HepG2 (cell line): Measurements from ENCODE around the gene POGLUT2. TPM values are rescaled to one million over a fixed set of nuclear protein-coding genes. Genes with fewer than 3 reads are reported as not detected.

Experiments used
- ATAC-seq: fragments of 200-7000 bp; cut with Tn5 transposase; 3 replicates; pipeline ENCODE4 v1.9.1; 2020; ENCODE audit warnings: mild to moderate bottlenecking, moderate library complexity
- BruUV-seq: library from RNA; stranded (reverse); fragments of 400-500 nt; replicated peaks from 2 replicates; lab custom pipeline; 2021; lab: Mats Ljungman, UMichigan
- CTCF ChIA-PET: fragments of 300-600 bp; formaldehyde crosslinking; extraction: SDS; loops from one replicate; lab custom pipeline; 2021; ENCODE audit warnings: low total read pairs, inconsistent platforms, low intra/inter-chr PET ratio; lab: Yijun Ruan, JAX
- POLR2A ChIA-PET: fragments of 350-600 bp; sonication (Branson Sonifier 250); formaldehyde crosslinking; loops from one replicate; lab custom pipeline; 2020; ENCODE audit warnings: antibody characterized with exemption, inconsistent platforms; lab: Yijun Ruan, JAX
- DNase-seq: peaks from one replicate; pipeline ENCODE4 v3.0.0-alpha.2; 2015; ENCODE audit warnings: low spot score
- FAIRE-seq: peaks from 3 replicates; lab custom pipeline; 2011; peaks lifted over from hg19 to GRCh38; lab: Jason Lieb, UNC
- H2AFZ ChIP-seq: one replicate; pipeline ENCODE4 v1.6.1; 2011; ENCODE audit warnings: low read length, inconsistent platforms
- H3K27ac ChIP-seq: fragments of 300-600 bp; 3 replicates; pipeline ENCODE4 v1.8.0; 2011; ENCODE audit warnings: mixed run types, mild to moderate bottlenecking, mixed read lengths, low read length, inconsistent platforms; ENCODE audit not compliant: insufficient read depth; ENCODE audit errors: extremely low read length
- H3K27me3 ChIP-seq, 2 experiments: fragments of 200-600 bp in 1 of 2; 2 replicates in 1 of 2; 3 replicates in 1 of 2; pipeline versions ENCODE4 v1.6.0 to v1.8.0; 2011; ENCODE audit warnings: low read length in 2 of 2, mild to moderate bottlenecking in 2 of 2, moderate library complexity in 2 of 2, inconsistent platforms in 1 of 2; ENCODE audit not compliant: insufficient read depth in 2 of 2, control insufficient read depth in 1 of 2
- H3K36me3 ChIP-seq, 2 experiments: fragments of 200-600 bp in 1 of 2; replicated peaks in 1 of 2; 2 replicates in 1 of 2; 3 replicates in 1 of 2; pipeline versions ENCODE4 v1.5.1 to v1.8.0; 2011; ENCODE audit warnings: low read length in 2 of 2, inconsistent platforms in 1 of 2; ENCODE audit not compliant: insufficient read depth in 2 of 2, control insufficient read depth in 1 of 2
- H3K4me1 ChIP-seq: 2 replicates; pipeline ENCODE4 v1.5.1; 2012; ENCODE audit warnings: low read length, inconsistent platforms; ENCODE audit not compliant: insufficient read depth
- H3K4me2 ChIP-seq: 2 replicates; pipeline ENCODE4 v1.6.0; 2011; ENCODE audit warnings: low read depth, low read length, inconsistent platforms
- H3K4me3 ChIP-seq, 3 experiments: fragments of 200-600 bp in 1 of 3; sonication (generic), shearing (Covaris generic) in 1 of 3; replicated peaks in 1 of 3; 2 replicates each; pipeline ENCODE4 v1.5.1; 2011 to 2016; ENCODE audit warnings: low read length in 3 of 3, inconsistent platforms in 2 of 3, low read depth in 2 of 3, mild to moderate bottlenecking in 2 of 3, control low read depth in 1 of 3, mixed read lengths in 1 of 3; ENCODE audit not compliant: insufficient read depth in 1 of 3
- H3K79me2 ChIP-seq: one replicate; pipeline ENCODE4 v1.6.1; 2011; ENCODE audit warnings: low read length, inconsistent platforms; ENCODE audit not compliant: insufficient read depth
- H3K9ac ChIP-seq: 2 replicates; pipeline ENCODE4 v1.6.0; 2011; ENCODE audit warnings: mild to moderate bottlenecking, low read depth, low read length, inconsistent platforms; ENCODE audit not compliant: insufficient read depth
- H3K9me3 ChIP-seq: 2 replicates; pipeline ENCODE4 v1.5.1; 2012; ENCODE audit warnings: mild to moderate bottlenecking, low read length
- H4K20me1 ChIP-seq: 2 replicates; pipeline ENCODE4 v1.6.0; 2011; ENCODE audit warnings: inconsistent platforms, mild to moderate bottlenecking, low read length, moderate library complexity; ENCODE audit not compliant: insufficient read depth
- MAFK ChIP-seq, 2 experiments: IDR thresholded peaks in 1 of 2; conservative IDR thresholded peaks in 1 of 2; 2 replicates each; pipeline ENCODE4 v1.6.1; 2011; ENCODE audit warnings: improper control_type of control experiment in 2 of 2, low read length in 2 of 2
- ZBTB3 ChIP-seq: sonication (generic); formaldehyde crosslinking; IDR thresholded peaks from 2 replicates; pipeline ENCODE4 v1.4.0; 2020; ENCODE audit warnings: low read depth, mild to moderate bottlenecking, moderate library complexity, missing genetic modification reagents, borderline replicate concordance
- ZNF143 ChIP-seq: sonication (generic); formaldehyde crosslinking; IDR thresholded peaks from 2 replicates; pipeline ENCODE4 v1.4.0; 2020; ENCODE audit warnings: missing genetic modification reagents
- WGBS: methylation state at CpG from one replicate; pipeline ENCODE4 v1.1.6; 2017; ENCODE audit warnings: low lambda C conversion rate; 5-methylcytosine and 5-hydroxymethylcytosine counted together
- in situ Hi-C: cut with HindIII; loops from 2 replicates; pipeline ENCODE4 v1.10.0; 2017; ENCODE audit warnings: low pct_unique_long_range_greater_than_20kb; ENCODE audit not compliant: extremely low pct_ligation_motif_present
- intact Hi-C: fragments of 100-400 bp; cut with micrococcal nuclease; formaldehyde crosslinking; loops from one replicate; pipeline ENCODE4 v1.10.0; 2022; ENCODE audit not compliant: unreplicated experiment
- polyA plus RNA-seq, 8 experiments: library from polyadenylated mRNA; depleted of rRNA in 3 of 8; stranded (reverse) in 7 of 8; unstranded in 1 of 8; fragments of >200 nt; fragmentation: Illumina TruSeq in 4 of 8; extraction: Trizol in 4 of 8; gene quantifications; 2 replicates each; pipeline versions ENCODE4 v1.2.1 to v1.2.3, GENCODE V29; 2011 to 2016; ENCODE audit warnings: low read depth in 4 of 8, missing spikeins in 1 of 8, mixed read lengths in 1 of 8; ENCODE audit not compliant: insufficient read depth in 1 of 8
- total RNA-seq, 5 experiments: library from RNA; depleted of rRNA; stranded (reverse); fragments of >200 nt; fragmentation: Illumina TruSeq; extraction: Trizol; gene quantifications; 2 replicates each; pipeline ENCODE4 v1.2.3, GENCODE V29; 2016; ENCODE audit warnings: low read depth in 1 of 5
- TF ChIP-seq, protein P1 (sequence below): sonication (generic); formaldehyde crosslinking; IDR thresholded peaks from 2 replicates; pipeline ENCODE4 v1.4.0; 2020; ENCODE audit warnings: mild to moderate bottlenecking, missing genetic modification reagents
- TF ChIP-seq, protein P2 (sequence below): sonication (generic); formaldehyde crosslinking; IDR thresholded peaks from 2 replicates; pipeline ENCODE4 v1.9.0; 2021; ENCODE audit warnings: mild to moderate bottlenecking, missing genetic modification reagents

The POGLUT2 gene
- total and polyA plus RNA-seq, 2 of the 13 experiments (the other 11 are each of a cell fraction or from before 2014, with no cell fraction given) = 18.0 to 26.1 TPM

DNA sequence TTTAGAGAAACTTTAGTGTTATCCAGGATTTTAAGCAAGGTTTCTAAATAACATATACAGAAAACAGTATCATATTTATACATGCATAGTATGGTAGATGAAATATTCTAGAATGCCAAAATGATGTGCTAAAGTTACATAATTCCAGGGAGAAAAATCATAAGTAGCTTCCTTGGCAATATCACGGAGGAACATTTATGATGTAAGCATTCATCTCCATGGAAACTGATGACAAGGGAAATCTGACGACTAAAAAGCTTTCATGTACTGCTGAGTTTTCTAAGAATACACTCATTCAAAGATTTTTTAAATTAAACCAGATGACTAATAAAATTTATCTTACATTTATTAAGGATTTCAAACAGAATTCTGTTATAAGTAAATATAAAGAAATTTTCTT is 29.9 kb downstream of the POGLUT2 start:
- Histone ChIP-seq H3K27me3 (no peaks in the 10 kb centered on the region; a peak in 1 of 5 replicates), H4K20me1 (no peaks in the 10 kb centered on the region), H3K79me2 (no peaks in the 10 kb centered on the region), H2AFZ (no peak overlapping the region), H3K4me1 (peaks cover 32% of the 10 kb centered on the region), H3K9ac (no peak overlapping the region), H3K4me2 (no peak overlapping the region), H3K4me3 (no peak overlapping the region), H3K27ac (no peak overlapping the region), H3K9me3 (no peaks in the 10 kb centered on the region), H3K36me3 (no peaks in the 10 kb centered on the region)
- ChIA-PET POLR2A (no interaction called here), CTCF (no interaction called here)
- FAIRE-seq = no peak
- intact Hi-C loops = no loop called here
- in situ Hi-C loops = no loop called here
- DNase-seq = no peak
- no TSS peak for BruUV-seq
- no peak for TF ChIP-seq ZBTB3 (CRISPR knock-in tag)
- TF ChIP-seq MAFK (conservative IDR thresholded peaks at IDR 0.05 in 1 of 2, IDR thresholded peaks at IDR 0.05 in 1 of 2; ENCODE audit: low read length in 2 of 2) = peak in 1 of 2 experiments; percentile 30; a peak in 1 of 4 replicates
- TF ChIP-seq, protein P1, sequence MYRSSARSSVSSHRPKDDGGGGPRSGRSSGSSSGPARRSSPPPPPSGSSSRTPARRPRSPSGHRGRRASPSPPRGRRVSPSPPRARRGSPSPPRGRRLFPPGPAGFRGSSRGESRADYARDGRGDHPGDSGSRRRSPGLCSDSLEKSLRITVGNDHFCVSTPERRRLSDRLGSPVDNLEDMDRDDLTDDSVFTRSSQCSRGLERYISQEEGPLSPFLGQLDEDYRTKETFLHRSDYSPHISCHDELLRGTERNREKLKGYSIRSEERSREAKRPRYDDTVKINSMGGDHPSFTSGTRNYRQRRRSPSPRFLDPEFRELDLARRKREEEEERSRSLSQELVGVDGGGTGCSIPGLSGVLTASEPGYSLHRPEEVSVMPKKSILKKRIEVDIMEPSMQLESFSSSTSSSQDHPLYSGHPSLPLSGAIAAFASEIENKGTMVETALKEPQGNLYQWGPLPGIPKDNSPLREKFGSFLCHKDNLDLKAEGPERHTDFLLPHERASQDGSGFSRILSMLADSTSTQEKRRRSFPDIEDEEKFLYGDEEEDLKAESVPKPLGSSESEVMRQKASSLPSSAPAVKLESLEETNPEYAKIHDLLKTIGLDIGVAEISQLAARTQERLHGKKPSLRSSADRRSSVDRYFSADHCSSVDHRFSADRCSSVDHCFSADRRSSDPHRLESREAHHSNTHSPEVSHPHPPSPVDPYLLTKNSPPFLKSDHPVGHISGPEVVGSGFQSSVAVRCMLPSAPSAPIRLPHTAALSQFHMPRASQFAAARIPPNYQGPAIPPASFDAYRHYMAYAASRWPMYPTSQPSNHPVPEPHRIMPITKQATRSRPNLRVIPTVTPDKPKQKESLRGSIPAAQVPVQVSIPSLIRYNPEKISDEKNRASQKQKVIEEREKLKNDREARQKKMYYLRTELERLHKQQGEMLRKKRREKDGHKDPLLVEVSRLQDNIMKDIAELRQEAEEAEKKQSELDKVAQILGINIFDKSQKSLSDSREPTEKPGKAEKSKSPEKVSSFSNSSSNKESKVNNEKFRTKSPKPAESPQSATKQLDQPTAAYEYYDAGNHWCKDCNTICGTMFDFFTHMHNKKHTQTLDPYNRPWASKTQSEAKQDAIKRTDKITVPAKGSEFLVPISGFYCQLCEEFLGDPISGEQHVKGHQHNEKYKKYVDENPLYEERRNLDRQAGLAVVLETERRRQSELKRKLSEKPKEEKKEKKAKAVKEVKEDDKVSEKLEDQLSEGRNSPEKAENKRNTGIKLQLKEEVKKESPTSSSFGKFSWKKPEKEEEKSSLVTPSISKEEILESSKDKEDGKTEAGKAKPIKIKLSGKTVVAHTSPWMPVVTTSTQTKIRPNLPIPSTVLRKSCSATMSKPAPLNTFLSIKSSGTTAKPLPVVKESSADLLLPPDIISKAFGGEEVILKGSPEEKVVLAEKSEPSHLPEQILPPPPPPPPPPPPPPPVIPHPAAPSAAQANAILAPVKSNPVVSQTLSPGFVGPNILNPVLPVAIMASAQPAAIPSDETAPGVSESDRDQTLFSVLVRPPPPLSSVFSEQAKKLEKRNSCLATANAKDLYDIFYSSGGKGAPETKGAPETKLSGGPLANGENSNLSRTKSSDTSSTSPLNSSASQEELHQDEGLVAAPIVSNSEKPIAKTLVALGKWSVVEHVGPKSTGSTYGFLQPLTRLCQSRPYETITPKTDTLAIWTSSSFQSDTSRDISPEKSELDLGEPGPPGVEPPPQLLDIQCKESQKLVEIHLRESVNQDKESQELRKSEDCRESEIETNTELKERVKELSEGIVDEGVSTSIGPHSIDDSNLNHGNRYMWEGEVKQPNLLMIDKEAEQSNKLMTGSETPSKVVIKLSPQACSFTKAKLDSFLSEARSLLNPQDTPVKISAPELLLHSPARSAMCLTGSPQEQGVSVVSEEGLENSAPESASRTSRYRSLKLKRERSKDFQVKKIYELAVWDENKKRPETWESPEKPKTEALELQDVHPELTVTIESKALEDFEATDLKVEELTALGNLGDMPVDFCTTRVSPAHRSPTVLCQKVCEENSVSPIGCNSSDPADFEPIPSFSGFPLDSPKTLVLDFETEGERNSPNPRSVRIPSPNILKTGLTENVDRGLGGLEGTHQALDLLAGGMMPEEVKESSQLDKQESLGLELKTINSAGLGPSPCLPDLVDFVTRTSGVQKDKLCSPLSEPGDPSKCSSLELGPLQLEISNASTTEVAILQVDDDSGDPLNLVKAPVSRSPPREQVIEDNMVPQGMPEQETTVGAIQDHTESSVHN (CRISPR knock-in tag) = no peak
- TF ChIP-seq ZNF143 (CRISPR knock-in tag) = no peak
- TF ChIP-seq, protein P2, sequence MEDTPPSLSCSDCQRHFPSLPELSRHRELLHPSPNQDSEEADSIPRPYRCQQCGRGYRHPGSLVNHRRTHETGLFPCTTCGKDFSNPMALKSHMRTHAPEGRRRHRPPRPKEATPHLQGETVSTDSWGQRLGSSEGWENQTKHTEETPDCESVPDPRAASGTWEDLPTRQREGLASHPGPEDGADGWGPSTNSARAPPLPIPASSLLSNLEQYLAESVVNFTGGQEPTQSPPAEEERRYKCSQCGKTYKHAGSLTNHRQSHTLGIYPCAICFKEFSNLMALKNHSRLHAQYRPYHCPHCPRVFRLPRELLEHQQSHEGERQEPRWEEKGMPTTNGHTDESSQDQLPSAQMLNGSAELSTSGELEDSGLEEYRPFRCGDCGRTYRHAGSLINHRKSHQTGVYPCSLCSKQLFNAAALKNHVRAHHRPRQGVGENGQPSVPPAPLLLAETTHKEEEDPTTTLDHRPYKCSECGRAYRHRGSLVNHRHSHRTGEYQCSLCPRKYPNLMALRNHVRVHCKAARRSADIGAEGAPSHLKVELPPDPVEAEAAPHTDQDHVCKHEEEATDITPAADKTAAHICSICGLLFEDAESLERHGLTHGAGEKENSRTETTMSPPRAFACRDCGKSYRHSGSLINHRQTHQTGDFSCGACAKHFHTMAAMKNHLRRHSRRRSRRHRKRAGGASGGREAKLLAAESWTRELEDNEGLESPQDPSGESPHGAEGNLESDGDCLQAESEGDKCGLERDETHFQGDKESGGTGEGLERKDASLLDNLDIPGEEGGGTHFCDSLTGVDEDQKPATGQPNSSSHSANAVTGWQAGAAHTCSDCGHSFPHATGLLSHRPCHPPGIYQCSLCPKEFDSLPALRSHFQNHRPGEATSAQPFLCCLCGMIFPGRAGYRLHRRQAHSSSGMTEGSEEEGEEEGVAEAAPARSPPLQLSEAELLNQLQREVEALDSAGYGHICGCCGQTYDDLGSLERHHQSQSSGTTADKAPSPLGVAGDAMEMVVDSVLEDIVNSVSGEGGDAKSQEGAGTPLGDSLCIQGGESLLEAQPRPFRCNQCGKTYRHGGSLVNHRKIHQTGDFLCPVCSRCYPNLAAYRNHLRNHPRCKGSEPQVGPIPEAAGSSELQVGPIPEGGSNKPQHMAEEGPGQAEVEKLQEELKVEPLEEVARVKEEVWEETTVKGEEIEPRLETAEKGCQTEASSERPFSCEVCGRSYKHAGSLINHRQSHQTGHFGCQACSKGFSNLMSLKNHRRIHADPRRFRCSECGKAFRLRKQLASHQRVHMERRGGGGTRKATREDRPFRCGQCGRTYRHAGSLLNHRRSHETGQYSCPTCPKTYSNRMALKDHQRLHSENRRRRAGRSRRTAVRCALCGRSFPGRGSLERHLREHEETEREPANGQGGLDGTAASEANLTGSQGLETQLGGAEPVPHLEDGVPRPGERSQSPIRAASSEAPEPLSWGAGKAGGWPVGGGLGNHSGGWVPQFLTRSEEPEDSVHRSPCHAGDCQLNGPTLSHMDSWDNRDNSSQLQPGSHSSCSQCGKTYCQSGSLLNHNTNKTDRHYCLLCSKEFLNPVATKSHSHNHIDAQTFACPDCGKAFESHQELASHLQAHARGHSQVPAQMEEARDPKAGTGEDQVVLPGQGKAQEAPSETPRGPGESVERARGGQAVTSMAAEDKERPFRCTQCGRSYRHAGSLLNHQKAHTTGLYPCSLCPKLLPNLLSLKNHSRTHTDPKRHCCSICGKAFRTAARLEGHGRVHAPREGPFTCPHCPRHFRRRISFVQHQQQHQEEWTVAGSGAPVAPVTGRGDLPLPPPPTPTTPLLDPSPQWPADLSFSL (CRISPR knock-in tag) = no peak
- no peak for ATAC-seq
- 91% methylated on average over 2 of the region's 2 CpGs for WGBS
